CD14-positive monocyte (primary cell): ENCODE data around the gene ANKRD49. TPM values are rescaled to one million over a fixed set of nuclear protein-coding genes. Genes with fewer than 3 reads are reported as not detected.
A peak's percentile ranks its signal among the peaks of the same experiment; 100 is the strongest.

Source experiments
- DNase-seq, 3 donors: peaks; one replicate each; pipeline ENCODE4 v3.0.0-alpha.2; 2011 to 2022
- H2AFZ ChIP-seq: 2 replicates; pipeline ENCODE4 v1.6.0; 2012; ENCODE audit warnings: mild to moderate bottlenecking, low read depth, low read length, inconsistent platforms; ENCODE audit not compliant: insufficient read depth, poor library complexity, severe bottlenecking
- H3K27ac ChIP-seq, 2 donors: 1 replicate in 1 of 2; 2 replicates in 1 of 2; pipeline ENCODE4 v1.5.1; 2012 to 2013; ENCODE audit warnings: low read length in 2 of 2, control low read depth in 1 of 2, inconsistent platforms in 1 of 2, low read depth in 1 of 2, mild to moderate bottlenecking in 1 of 2
- H3K27me3 ChIP-seq, 2 donors: one replicate each; pipeline versions ENCODE4 v1.6.0 to v1.6.1; 2011 to 2013; ENCODE audit warnings: low read length in 2 of 2; ENCODE audit not compliant: control insufficient read depth in 2 of 2, insufficient read depth in 2 of 2
- H3K36me3 ChIP-seq, 2 donors: replicated peaks in 1 of 2; 1 replicate in 1 of 2; 2 replicates in 1 of 2; pipeline versions ENCODE4 v1.5.1 to v1.6.1; 2012 to 2013; ENCODE audit warnings: low read length in 2 of 2, control low read depth in 1 of 2, inconsistent platforms in 1 of 2, mild to moderate bottlenecking in 1 of 2; ENCODE audit not compliant: insufficient read depth in 2 of 2, control insufficient read depth in 1 of 2
- H3K4me1 ChIP-seq, 2 donors: 1 replicate in 1 of 2; 2 replicates in 1 of 2; pipeline versions ENCODE4 v1.5.1 to v1.6.1; 2012 to 2013; ENCODE audit warnings: low read length in 2 of 2, control low read depth in 1 of 2, inconsistent platforms in 1 of 2, mild to moderate bottlenecking in 1 of 2, moderate library complexity in 1 of 2; ENCODE audit not compliant: insufficient read depth in 2 of 2, control insufficient read depth in 1 of 2
- H3K4me2 ChIP-seq: replicated peaks from 2 replicates; pipeline ENCODE3; 2012; ENCODE audit warnings: low read length, moderate library complexity, mild to moderate bottlenecking; ENCODE audit not compliant: poor library complexity, severe bottlenecking; ENCODE audit errors: extremely low read depth
- H3K4me3 ChIP-seq, 3 experiments: fragments of 200-600 bp in 1 of 3; sonication (generic) in 1 of 3; replicated peaks in 1 of 3; 1 replicate in 2 of 3; 2 replicates in 1 of 3; pipeline ENCODE4 v1.5.1; 2011 to 2013; ENCODE audit warnings: low read length in 3 of 3, mild to moderate bottlenecking in 3 of 3, control low read depth in 2 of 3, low read depth in 2 of 3, inconsistent platforms in 1 of 3, moderate library complexity in 1 of 3
- H3K79me2 ChIP-seq: 2 replicates; pipeline ENCODE4 v1.6.0; 2012; ENCODE audit warnings: mild to moderate bottlenecking, control low read depth, inconsistent platforms, low read length, moderate library complexity; ENCODE audit not compliant: insufficient read depth
- H3K9ac ChIP-seq: 2 replicates; pipeline ENCODE4 v1.6.0; 2017; ENCODE audit warnings: low read length, mild to moderate bottlenecking; ENCODE audit not compliant: insufficient read depth, poor library complexity, severe bottlenecking
- H3K9me3 ChIP-seq, 2 donors: replicated peaks in 1 of 2; 1 replicate in 1 of 2; 2 replicates in 1 of 2; pipeline versions ENCODE4 v1.5.1 to v1.6.1; 2012 to 2013; ENCODE audit warnings: low read length in 2 of 2, control low read depth in 1 of 2; ENCODE audit not compliant: control insufficient read depth in 1 of 2, insufficient read depth in 1 of 2
- H4K20me1 ChIP-seq: 2 replicates; pipeline ENCODE4 v1.6.0; 2012; ENCODE audit warnings: mild to moderate bottlenecking, low read length, control low read depth, moderate library complexity; ENCODE audit not compliant: insufficient read depth
- H3K27ac Mint-ChIP-seq, 7 donors: one replicate each; pipeline ENCODE4 v1.8.0; 2020; ENCODE audit warnings: mild to moderate bottlenecking in 7 of 7, mixed read lengths in 7 of 7, moderate library complexity in 6 of 7, inconsistent platforms in 2 of 7
- H3K27me3 Mint-ChIP-seq, 3 donors: one replicate each; pipeline ENCODE4 v1.8.0; 2021 to 2022; ENCODE audit warnings: low read depth in 3 of 3, mild to moderate bottlenecking in 3 of 3, mixed read lengths in 3 of 3, moderate library complexity in 3 of 3, inconsistent platforms in 1 of 3
- H3K36me3 Mint-ChIP-seq, 2 donors: one replicate each; pipeline ENCODE4 v1.8.0; 2020; ENCODE audit warnings: mixed read lengths in 2 of 2, inconsistent platforms in 1 of 2, mild to moderate bottlenecking in 1 of 2
- H3K4me1 Mint-ChIP-seq: one replicate; pipeline ENCODE4 v1.8.0; 2020; ENCODE audit warnings: mild to moderate bottlenecking, mixed read lengths
- H3K4me3 Mint-ChIP-seq, 2 donors: one replicate each; pipeline ENCODE4 v1.8.0; 2020; ENCODE audit warnings: mild to moderate bottlenecking in 2 of 2, mixed read lengths in 2 of 2, moderate library complexity in 1 of 2
- H3K9me3 Mint-ChIP-seq, 7 donors: one replicate each; pipeline ENCODE4 v1.8.0; 2020 to 2022; ENCODE audit warnings: mixed read lengths in 7 of 7, mild to moderate bottlenecking in 6 of 7, moderate library complexity in 6 of 7, inconsistent platforms in 2 of 7
- CTCF ChIP-seq: fragments of 200-600 bp; IDR thresholded peaks from one replicate; pipeline ENCODE4 v1.8.0; 2022; ENCODE audit warnings: antibody characterized with exemption, mild to moderate bottlenecking
- WGBS: methylation state at CpG from one replicate; pipeline ENCODE4 v1.1.5; 2013; ENCODE audit warnings: missing lambda C conversion rate; ENCODE audit not compliant: insufficient coverage; 5-methylcytosine and 5-hydroxymethylcytosine counted together
- intact Hi-C, 2 donors: fragments of 100-400 bp; cut with micrococcal nuclease; formaldehyde crosslinking; loops; one replicate each; pipeline versions ENCODE4 v1.15.0 to v1.15.1; 2023
- polyA plus RNA-seq, 3 donors: library from polyadenylated mRNA; depleted of rRNA in 1 of 3; unstranded in 2 of 3; stranded (reverse) in 1 of 3; fragments of 300-500 nt in 2 of 3; fragments of >200 nt in 1 of 3; fragmentation: Illumina TruSeq in 2 of 3; gene quantifications; 1 replicate in 2 of 3; 2 replicates in 1 of 3; pipeline ENCODE4 v1.2.3, GENCODE V29; 2012 to 2021

Gene ANKRD49
- polyA plus RNA-seq, 3 donors: 12.0 to 13.1 (median 12.8) TPM

DNA sequence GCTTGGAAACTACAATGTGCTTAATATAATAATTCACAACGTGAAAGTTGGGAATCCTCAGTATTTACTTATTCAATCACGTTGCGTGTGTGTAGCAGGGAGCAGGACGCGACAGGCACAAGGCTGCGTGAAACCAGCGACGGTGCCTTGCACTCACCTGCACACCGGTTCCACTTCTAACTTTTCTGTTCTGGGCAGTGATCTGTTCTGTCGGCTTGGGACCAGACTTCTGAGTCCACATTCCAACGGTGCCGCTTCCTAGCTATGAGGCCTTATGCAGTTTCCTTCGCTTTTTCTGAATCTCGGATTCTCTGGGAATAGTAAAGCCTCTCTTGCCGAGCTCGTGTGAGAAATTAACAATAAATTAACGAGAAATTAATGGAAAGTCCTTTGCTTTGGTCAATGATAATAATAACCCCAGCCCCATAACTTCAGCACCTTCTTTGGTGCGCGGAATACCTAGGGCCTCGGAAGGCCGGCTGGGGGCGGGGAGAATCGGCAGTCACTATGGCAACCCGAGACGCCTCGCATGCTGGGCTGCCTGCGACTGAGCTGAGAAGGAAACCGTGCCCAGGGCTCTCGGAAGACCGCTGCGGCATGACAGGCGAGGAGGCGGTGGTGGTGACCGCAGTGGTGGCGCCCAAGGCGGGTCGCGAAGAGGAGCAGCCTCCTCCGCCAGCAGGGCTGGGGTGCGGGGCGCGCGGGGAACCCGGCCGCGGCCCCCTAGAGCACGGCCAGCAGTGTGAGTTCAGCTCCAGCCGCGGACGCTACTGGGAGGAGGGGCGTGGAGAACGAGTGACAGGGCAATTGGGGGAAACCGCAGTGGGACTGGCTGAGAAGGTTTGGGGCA, 18.4 kb downstream of the ANKRD49 start, which contains the start of gene C11orf97:
Gene C11orf97 (plus strand): TSS at position 530 of the 850 bp plus-strand sequence. CDS start 68 bp downstream, at position 598.
- Mint-ChIP-seq H3K4me3 (peak within 1 kb of the TSS; percentile 85 to 96), H3K4me1 (peaks cover 30% of the 10 kb centered on the region), H3K27ac (peak within 1 kb of the TSS in 3 of 7 donors; percentile 60 to 87 (median 71)), H3K36me3 (peaks cover 0 to 3% of the 10 kb centered on the region in 2 donors), H3K9me3 (peaks cover 0 to 2% (median 0%) of the 10 kb centered on the region in 7 donors), H3K27me3 (peaks cover 0 to 4% (median 3%) of the 10 kb centered on the region in 3 donors)
- H3K9me3 ChIP-seq: no peaks in the 10 kb centered on the region
- peak within 1 kb of the TSS; percentile 39 to 78 (median 40) for H3K4me3 ChIP-seq
- peak within 1 kb of the TSS; percentile 86 for H3K4me2 ChIP-seq
- intact Hi-C loops: no loop called here
- no peaks in the 10 kb centered on the region for H3K79me2 ChIP-seq
- DNase-seq: peak; percentile 32 to 51 (median 33)
- no peak within 1 kb of the TSS for H3K27ac ChIP-seq
- TF ChIP-seq CTCF: no peak
- H4K20me1 ChIP-seq: no peaks in the 10 kb centered on the region
- no peaks in the 10 kb centered on the region for H3K36me3 ChIP-seq
- peak within 1 kb of the TSS; percentile 61 for H3K9ac ChIP-seq
- 15% methylated on average over 46 of the region's 53 CpGs for WGBS
- H3K27me3 ChIP-seq: peaks cover 0 to 11% of the 10 kb centered on the region in 2 donors
- H2AFZ ChIP-seq: peak within 1 kb of the TSS; percentile 84
- peaks cover 19 to 25% of the 10 kb centered on the region in 2 donors for H3K4me1 ChIP-seq

DNA sequence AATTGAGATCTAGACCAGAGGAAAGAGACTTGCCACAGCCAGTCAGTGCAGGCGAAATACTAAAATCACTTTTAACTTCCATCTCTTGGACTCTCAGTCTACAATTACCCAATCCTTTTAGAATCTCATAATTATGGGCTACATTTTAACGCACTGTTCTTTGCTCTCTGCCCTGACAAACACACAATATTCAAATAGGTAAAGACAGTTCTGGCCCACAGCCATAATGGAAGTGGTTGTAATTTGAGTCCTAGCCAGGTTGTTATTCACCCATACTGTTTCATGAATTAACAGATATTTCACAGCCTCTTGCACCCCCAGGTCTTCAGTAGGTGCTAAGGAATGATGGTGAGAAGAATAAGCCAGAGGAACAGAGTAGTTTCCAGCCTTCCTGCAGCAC, 19.3 kb downstream of the ANKRD49 start:
- H4K20me1 ChIP-seq: no peaks in the 10 kb centered on the region
- H3K27ac ChIP-seq: no peak overlapping the region
- no peak for TF ChIP-seq CTCF
- no CpG with 5 or more reads among the region's 2 CpGs for WGBS
- no peaks in the 10 kb centered on the region for H3K9me3 ChIP-seq
- peaks cover 0 to 11% of the 10 kb centered on the region in 2 donors for H3K27me3 ChIP-seq
- H3K4me2 ChIP-seq: peak overlapping the region; percentile 86
- intact Hi-C loops: no loop called here
- H3K4me3 Mint-ChIP-seq: peak overlapping the region; percentile 85 to 96
- H3K36me3 Mint-ChIP-seq: peaks cover 0 to 3% of the 10 kb centered on the region in 2 donors
- peaks cover 0 to 4% (median 3%) of the 10 kb centered on the region in 3 donors for H3K27me3 Mint-ChIP-seq
- H3K9ac ChIP-seq: peak overlapping the region; percentile 61
- peaks cover 15 to 17% of the 10 kb centered on the region in 2 donors for H3K4me1 ChIP-seq
- H2AFZ ChIP-seq: peak overlapping the region; percentile 84
- H3K27ac Mint-ChIP-seq: peak overlapping the region in 1 of 7 donors; percentile 60
- H3K4me1 Mint-ChIP-seq: peaks cover 23% of the 10 kb centered on the region
- peak overlapping the region in 2 of 3 experiments; percentile 40 to 78 for H3K4me3 ChIP-seq
- H3K9me3 Mint-ChIP-seq: peaks cover 0 to 2% (median 0%) of the 10 kb centered on the region in 7 donors
- no peak for DNase-seq
- no peaks in the 10 kb centered on the region for H3K79me2 ChIP-seq
- H3K36me3 ChIP-seq: no peaks in the 10 kb centered on the region
